Muscle of arm (tissue), 12 donors: ENCODE measurements around the gene PRKCI. TPM values are rescaled to one million over a fixed set of nuclear protein-coding genes. Genes with fewer than 3 reads are reported as not detected.
"Not testable (repeated sequence)": the region's sequence is repeated elsewhere in the genome, so short reads cannot be mapped to it uniquely, and the experiment has no call there.

Experiments
- DNase-seq: peaks from one replicate; pipeline ENCODE4 v3.0.0-alpha.2; 2013
- polyA plus RNA-seq, 12 donors: library from polyadenylated mRNA; unstranded; fragments of 120-200 nt; gene quantifications; one replicate each; pipeline ENCODE4 v1.2.1, GENCODE V29; 2013; ENCODE audit not compliant: insufficient read length in 12 of 12

The PRKCI gene
- polyA plus RNA-seq, 12 donors, result 18.3 to 74.7 (median 25.5) TPM; not detected in 1

DNA sequence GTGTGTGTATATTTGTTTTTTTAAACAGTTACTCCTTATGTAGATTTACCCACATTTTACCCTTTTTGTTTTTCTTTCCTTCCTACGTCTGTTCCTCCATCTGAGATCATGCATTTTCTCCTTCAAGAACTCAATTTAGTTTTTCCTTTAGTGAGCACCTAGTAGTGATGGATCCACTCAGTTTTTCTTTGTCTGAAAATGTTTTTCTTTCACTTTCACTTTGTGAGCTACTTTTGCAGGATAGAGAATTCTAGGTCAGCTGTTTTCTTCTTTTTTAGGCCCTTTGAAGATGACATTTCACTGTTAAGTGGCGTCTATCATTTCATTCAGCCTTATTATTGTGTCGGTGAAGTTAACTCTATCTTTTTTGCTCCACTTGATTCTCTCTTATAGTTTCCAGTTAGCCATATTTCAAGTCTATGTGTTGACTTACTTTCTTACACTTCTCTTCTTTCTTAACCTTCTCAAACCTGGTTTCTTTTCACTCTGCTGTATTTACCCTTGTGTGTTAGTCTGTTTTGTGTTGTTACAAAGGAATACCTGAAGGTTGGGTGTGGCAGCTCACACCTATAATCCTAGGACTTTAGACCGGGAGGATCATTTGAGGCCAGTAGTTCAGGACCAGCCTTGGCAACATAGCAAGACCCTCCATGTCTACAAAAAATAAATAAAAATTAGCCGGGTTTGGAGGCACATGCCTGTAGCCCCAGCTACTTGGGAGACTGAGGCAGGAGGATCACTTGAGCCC is 55.8 kb downstream of the PRKCI start:
- DNase-seq, result no peak

DNA sequence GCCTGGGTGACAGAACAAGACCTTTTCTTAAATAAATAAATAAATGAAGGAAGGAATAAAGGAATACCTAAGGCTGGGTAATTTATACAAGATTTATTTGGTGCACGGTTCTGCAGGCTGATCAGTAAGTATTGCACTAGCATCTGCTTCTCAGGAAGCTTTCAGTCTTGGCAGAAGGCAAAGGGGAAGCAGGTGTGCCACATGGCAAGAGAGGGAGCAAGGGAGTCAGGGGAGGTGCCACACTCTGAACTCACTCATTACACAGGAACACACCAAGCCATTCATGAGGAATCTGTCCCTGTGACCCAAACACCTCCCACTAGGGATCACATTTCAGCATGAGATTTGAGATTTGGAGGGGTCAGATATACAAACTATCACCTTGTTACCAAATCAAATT is 56.4 kb downstream of the PRKCI start:
- DNase-seq, result no peak

DNA sequence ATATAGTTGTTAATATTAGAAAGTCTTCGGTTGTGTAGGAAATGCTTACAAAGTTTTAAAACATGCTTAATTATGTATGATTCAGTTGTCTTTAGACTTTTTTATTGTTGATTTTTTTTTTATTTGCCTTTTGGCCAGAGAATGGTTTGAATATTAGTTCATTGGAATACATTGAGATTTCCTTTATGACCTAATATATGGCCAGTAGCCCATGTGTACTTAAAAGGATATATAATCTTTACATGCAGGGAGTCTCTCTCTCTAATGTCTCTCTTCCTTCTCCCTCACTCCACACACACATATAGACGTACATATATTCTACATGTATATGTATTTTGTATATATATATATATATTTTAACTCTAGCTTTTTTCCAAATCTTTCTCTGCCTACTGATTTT is 68.0 kb downstream of the PRKCI start:
- DNase-seq, result no peak

DNA sequence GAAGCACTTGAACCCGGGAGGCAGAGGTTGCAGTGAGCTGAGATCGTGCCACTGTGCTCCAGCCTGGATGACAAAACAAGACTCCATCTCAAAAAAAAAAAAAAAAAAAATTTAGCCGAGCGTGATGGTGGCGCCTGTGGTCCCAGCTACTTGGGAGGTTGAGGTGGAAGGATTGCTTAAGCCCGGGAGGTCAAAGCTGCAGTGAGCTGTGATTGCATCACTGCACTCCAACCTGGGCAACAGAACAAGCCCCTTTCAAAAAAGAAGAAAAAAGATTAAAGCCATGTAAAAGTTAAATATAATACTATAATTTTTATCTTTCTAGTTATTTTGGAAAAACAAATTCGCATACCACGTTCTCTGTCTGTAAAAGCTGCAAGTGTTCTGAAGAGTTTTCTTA is 73.4 kb downstream of the PRKCI start:
- DNase-seq, result no peak

DNA sequence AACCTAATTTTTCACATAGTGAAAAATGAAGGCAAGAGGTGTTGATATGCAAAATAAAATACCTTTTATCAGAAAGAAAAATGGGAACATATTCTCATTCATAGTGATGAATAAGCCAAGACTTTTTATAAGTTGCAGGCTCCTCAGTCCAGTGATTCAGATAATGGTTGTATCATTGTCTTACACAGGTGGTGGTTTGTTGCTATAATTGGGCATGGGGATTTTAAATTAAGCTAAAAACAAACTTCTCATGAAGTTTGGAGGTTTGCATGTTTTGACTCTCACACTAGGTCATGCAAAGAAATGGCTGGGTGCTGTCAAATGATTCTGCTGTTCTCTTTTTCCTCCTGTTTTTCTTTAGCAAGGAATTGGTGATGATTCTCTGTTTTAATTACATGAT is 74.5 kb downstream of the PRKCI start:
- DNase-seq, result no peak

DNA sequence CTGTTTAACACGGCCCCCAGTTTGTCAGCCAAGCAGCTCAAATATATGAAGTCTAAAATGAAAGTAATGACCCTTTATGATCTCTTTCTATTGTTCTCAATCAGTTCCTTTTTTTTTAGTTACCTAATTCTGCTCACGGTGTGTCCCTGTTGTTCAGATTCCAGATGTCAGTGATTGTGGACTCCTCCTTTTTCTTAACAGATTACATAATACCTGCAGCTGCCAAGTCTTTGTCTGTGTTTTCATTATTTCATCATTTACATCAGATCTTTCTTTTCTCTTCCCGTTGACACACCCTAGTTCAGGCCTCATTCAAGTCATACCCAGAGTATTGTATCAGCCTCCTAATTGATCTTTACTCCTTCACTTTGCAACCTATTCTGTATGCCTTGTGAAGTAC is 79.2 kb downstream of the PRKCI start:
- peak; percentile 17 for DNase-seq

DNA sequence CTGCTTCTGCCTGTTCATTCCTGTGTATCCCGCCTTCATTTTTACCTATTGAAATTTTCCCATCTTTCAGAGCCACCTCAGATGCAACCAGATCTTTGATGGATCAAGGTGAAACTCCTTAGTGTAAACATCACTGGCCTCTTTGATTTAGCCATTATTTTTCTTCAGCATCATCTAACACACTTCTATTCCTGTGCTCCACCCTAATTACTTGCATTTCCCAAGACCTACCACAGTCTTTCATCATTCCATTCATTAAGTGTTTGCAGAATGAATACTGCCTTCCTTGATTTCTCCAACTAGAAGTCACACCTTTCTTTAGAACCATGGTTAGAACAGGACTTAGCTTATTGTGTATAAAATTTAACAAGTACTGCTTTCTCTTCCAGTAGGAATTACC is 79.8 kb downstream of the PRKCI start:
- DNase-seq, result no peak

DNA sequence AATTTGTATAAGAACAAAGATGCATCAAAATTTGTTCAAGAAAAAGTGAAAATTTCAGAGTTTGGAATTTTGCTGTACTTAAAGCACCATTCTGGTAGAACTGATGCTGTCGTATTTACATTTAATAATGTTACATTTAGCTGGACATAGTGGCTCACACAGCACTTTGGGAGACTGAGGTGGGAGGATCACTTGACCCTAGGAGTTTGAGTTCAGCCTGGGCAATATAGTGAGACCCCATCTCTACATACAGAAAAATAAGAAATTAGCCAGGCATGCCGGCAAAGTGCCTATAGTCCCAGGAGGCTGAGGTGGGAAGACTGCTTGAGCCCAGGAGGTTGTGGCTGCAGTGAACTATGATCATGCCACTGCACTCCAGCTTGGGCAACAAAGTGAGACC is 83.8 kb downstream of the PRKCI start:
- no peak for DNase-seq

DNA sequence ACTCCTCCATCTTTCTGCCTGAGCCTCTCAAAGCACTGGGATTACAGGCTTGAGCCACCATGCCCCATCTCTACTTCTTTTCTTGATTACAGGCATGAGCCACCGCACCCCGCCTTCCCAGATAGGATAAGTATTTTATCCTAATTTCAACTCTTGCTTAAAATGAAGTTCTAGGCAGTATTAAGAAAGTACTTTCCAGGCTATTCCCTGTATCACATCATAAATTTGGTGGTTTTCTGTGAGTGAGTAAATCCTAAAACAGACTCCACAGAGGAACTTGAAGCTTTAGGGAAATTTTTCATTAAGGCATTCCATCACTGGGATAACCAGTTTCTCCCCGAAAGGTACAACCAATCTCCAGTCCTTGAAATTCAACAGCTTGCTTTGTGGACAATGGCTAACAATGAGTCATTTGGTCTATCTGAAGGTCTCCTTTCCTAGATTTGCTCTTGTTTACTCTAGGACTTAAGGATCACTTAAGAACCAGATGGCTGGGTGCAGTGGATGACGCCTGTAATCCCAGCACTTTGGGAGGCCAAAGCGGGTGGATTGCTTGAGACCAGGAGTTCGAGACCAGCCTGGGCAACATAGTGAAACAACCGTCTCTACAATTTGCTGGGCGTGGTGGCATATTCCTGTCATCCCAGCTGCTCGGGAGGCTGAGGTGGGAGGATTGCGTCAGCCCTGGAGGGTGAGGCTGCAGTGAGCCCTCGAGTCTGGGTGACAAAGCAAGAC is 85.6 kb downstream of the PRKCI start:
- no peak for DNase-seq

DNA sequence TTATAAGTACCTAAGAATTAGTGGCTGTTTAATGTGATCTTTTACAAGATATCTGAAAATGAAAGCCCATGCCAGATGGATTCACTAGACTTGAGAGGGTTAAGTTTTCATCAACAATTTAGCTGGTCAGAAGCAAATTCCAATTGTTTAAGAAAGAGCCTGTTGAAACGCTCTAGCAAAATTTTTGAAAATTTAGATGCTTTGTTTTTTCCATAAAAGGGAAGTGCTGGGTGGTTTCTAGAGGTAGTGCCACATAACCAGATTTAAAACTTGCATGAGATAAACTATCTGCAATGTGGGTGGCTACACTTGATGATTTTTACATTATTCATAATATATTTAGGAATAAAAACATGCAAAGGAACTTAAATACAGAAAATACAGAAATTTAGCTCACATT is 86.8 kb downstream of the PRKCI start:
- no peak for DNase-seq

DNA sequence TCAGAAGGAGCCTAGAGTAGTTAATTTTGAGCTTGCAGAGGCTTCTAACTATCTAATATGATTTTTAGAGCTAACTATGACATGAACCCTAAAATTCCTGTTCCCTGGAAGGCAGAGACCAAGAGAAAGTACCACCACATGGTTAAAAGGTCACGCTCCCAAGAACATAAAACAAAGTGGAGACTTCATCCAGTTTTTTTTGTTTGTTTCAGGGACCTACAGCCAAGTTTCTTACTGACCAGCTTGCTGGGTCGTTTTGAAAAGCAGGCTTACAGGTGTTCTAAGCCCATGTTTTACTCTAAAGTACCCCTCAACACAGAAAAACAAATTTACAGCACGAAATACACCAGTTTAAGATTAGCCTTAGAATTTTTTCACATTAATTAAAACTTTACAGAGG is 95.7 kb downstream of the PRKCI start:
- no peak for DNase-seq

DNA sequence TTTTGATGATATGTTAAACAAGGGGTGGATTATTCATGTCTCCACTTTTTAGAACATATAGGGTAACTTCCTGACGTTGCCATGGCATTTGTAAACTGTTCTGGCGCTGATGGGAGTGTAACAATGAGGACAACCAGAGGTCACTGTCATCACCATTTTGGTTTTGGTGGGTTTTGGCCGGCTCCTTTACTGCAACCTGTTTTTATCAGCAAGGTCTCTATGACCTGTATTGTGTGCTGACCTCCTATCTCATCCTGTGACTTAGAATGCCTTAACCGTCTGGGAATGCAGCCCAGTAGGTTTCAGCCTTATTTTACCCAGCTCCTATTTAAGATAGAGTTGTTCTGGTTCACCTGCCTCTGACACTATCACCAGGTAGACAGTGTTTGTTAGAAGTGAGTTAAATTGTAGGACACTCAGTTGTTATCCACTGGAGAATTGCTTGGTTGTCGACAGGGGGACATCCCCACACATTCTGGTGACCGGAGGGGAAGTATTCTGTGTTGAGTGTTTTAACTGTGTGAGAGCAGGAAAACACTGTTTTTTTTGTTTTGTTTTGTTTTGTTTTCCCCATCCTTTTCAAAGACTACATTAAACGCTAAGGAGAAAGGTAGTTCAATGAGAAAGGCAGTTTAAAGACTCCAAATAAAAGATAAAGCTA is 98.4 kb downstream of the PRKCI start:
- no peak for DNase-seq

DNA sequence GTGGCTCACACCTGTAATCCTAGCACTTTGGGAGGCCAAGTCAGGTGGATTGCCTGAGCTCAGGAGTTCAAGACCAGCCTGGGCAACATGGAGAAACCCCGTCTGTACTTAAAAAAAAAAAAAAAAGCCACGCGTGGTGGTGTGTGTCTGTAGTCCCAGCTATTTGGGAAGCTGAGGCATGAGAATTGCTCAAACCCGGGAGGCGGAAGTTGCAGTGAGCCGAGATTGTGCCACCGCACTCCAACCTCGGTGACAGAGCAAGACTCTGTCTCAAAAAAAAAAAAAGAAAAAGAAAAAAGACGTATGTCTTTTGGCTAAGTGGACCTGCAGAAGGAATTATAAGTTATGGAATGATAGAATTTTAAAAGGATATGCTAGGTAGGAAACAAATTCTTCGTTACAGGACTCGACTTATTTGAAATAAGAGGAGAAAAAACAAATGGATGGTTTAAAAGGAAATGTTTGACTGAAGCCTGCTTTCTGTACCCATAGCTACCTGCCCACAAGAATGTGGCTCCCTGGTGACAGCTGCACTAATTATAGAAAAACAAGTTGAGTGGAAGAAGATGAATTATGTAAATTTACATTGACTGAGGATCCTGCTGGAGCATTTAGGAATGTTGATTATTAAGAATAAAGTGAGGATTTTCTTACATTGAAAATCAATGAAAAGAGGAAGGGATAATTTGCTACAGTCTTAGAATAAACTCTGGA is 99.3 kb downstream of the PRKCI start:
- DNase-seq, result no peak

DNA sequence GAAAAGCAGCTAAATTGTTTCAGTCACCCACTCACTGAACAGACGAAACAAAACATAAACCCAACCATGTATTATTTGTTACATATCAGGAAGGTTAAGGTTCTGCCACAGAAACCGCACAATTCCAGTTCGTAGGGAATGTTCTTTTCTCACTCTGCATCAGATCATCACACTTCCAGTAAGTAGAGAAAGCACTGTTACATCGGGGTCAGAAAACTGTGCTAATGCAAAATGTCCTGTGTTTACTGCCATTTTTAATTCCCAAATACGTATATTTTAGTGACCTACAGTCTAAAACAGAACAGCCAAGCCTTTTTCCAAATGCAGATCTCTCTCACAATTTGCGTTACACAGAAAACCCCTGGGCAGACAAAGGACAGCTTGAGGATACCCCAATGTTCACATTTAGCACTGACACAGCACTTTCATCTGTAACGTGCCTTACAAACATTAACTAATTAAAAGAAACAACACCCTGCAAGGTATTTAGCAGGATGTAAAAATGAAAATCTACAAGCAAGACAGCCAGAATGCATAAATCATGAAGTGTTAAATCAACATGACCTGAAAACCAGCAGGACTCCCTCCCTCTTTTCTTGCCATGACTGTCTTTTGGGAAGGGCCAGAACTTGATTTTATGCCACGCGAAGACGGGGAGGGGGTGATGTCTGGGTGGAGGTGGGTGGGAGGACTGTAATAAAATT is 100.5 kb downstream of the PRKCI start:
- no peak for DNase-seq

DNA sequence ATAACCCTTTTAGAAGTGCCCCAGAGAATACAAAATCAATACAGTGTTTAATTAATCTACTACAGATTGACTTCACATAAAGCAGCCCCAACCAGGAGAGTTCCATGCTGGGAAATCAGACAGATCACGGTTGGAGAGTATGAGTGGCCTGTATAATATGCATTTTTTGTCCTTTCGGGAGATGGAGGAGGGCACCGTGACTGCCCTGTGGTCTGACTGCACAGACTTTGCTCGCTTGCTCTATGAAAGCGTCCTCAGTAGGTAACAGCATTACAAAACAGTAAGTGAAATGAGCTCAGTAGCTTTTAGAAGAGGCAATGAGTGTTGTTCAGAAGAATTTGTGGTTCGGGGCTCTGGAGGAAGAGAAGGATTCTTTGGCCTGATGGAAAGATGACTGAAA is 101.1 kb downstream of the PRKCI start:
- DNase-seq, result no peak

DNA sequence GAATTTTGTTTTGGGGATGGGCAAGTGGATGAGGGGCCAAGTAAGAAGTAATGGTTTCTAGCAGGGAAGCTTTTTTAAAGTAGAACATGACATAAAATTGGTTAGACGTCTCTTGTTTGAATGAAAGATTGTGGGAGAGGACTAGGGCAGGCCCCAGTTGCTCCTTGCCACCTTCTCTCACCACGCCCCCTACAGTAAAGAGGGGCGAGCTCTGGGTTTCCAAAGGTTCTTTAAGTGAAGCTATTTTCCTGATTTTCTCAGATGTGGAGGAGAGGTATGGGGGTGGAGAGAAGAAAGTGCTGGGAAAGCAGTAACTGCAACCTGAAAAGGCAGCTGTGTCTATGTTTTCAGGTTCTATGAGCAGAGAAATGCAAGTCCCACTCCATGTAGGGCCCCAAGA is 102.7 kb downstream of the PRKCI start:
- no peak for DNase-seq

DNA sequence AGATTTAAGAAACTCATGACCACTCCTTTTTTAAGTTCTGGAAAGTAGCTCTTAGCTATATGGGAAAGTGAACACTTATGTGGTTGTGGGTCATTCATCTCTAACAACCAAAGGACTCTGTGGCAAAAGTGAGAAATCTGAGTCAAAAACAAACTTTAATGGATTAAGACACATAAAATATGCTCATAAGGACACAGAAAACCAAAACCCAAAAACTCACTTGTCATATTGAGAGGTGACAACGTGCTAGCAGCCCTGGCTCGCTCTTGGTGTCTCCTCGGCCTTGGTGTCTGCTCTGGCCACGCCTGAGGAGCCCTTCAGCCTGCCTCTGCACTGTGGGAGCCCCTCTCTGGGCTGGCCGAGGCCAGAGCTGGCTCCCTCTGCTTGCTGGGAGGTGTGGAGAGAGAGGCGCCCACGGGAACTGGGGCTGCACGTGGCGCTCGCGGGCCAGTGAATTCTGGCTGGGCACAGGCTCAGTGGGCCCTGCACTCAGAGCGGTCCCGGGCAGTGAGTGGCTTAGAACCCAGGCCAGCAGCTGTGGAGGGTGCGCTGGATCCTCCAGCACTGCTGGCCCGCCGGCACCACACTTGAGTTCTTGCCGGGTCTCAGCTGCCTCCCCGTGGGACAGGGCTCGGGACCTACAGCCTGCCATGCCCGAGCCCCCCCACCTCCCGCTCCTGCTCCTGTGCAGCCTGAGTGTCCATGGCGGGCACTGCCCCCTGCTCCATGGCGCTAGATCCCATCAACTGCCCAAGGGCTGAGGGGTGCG is 105.0 kb downstream of the PRKCI start:
- DNase-seq, result no peak

DNA sequence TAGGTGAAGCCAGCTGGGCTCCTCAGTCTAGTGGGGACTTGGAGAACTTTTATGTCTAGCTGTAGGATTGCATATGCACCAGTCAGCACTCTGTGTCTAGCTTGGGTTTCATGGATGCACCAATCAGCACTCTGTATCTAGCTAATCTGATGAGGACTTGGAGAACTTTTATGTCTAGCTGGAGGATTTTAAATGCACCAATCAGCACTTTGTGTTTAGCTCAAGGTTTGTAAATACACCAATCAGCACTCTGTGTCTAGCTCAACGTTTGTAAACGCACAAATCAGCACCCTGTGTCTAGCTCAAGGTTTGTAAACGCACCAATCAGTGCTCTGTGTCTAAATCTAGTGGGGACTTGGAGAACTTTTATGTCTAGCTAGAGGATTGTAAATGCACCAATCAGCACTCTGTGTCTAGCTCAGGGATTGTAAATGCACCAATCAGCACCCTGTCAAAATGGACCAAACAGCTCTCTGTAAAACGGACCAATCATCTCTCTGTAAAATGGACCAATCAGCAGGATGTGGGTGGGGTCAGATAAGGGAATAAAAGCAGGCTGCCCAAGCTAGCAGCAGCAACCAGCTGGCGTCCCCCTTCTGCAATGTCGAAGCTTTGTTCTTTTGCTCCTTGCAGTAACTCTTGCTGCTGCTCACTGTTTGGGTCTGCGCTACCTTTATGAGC is 105.8 kb downstream of the PRKCI start:
- not testable (repeated sequence) for DNase-seq

DNA sequence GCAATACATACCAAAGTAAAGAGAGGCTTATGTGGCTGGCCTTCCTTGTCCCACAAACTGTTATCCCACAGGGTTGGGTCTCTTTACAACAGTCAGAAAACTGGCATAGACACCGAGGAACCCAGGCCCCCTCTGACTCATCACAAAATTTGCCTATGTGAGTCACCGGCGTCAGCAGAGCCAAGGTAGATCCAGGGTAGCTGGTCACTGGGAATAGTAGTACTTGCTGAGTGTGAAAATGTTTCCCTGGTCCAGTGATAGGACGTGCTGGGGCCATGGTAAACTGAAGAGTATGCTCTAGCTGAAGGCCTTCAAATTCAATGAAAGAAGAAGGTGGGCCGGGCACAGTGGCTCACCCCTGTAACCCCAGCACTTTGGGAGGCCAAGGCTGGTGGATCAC is 108.1 kb downstream of the PRKCI start:
- DNase-seq, result no peak

DNA sequence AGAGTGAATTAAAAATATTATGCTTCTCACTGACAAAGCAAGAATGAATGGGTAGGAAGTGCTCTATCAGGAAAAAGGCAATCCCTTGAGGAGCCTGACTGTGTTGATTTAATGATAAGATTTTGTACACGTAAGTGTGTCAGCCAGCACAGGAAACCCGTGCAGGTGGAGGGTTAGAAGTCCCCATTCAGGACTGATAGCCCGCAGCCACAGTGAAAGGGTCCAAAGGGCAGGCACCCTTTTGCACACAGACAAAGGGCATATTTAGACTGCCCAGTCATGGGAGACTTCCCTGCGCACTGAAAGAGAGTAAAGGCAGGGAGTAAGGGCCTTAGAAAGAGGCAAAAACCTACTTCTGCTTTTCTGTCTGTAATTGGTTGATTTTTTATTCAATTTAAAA is 108.9 kb downstream of the PRKCI start:
- DNase-seq, result no peak
